GM23338 (cell line): Measurements from ENCODE around the gene PEAR1. TPM values are rescaled to one million over a fixed set of nuclear protein-coding genes. Genes with fewer than 3 reads are reported as not detected.

Source experiments
- ATAC-seq: fragments of 200-7000 bp; cut with Tn5 transposase; 3 replicates; pipeline ENCODE4 v1.9.1; 2020
- DNase-seq: peaks from one replicate; pipeline ENCODE4 v3.0.0-alpha.2; 2015; ENCODE audit warnings: low spot score
- H2AFZ ChIP-seq: fragments of 200-600 bp; sonication (generic); 2 replicates; pipeline ENCODE4 v1.8.0; 2016; ENCODE audit warnings: antibody characterized with exemption, mild to moderate bottlenecking, moderate library complexity
- H3F3A ChIP-seq: fragments of 200-600 bp; sonication (generic); replicated peaks from 2 replicates; pipeline ENCODE4 v1.8.0; 2017; ENCODE audit warnings: antibody characterized with exemption, mixed run types, low read depth
- H3K27ac ChIP-seq: fragments of 200-600 bp; sonication (generic); 2 replicates; pipeline ENCODE4 v1.6.1; 2016; ENCODE audit warnings: low read depth
- H3K27me3 ChIP-seq: fragments of 200-600 bp; sonication (generic); 2 replicates; pipeline ENCODE4 v1.8.0; 2016; ENCODE audit warnings: mild to moderate bottlenecking, mixed run types, moderate library complexity; ENCODE audit not compliant: insufficient read depth
- H3K36me3 ChIP-seq: fragments of 200-600 bp; sonication (generic); 2 replicates; pipeline ENCODE4 v1.8.0; 2016; ENCODE audit warnings: mild to moderate bottlenecking; ENCODE audit not compliant: insufficient read depth
- H3K4me1 ChIP-seq: fragments of 200-600 bp; sonication (generic); 2 replicates; pipeline ENCODE4 v1.8.0; 2016; ENCODE audit warnings: mild to moderate bottlenecking, moderate library complexity; ENCODE audit not compliant: insufficient read depth
- H3K4me2 ChIP-seq: fragments of 200-600 bp; sonication (generic); 2 replicates; pipeline ENCODE4 v1.7.1; 2017; ENCODE audit warnings: mixed run types
- H3K4me3 ChIP-seq: fragments of 200-600 bp; sonication (generic); 2 replicates; pipeline ENCODE4 v1.6.1; 2016; ENCODE audit warnings: mixed run types
- H3K79me2 ChIP-seq: fragments of 200-600 bp; sonication (generic); replicated peaks from 2 replicates; pipeline ENCODE4 v1.8.0; 2017; ENCODE audit warnings: mild to moderate bottlenecking; ENCODE audit not compliant: insufficient read depth
- H3K9me2 ChIP-seq: fragments of 200-600 bp; sonication (generic); 2 replicates; pipeline ENCODE4 v1.8.0; 2017; ENCODE audit not compliant: insufficient read depth
- H4K20me1 ChIP-seq: fragments of 200-600 bp; sonication (generic); replicated peaks from 2 replicates; pipeline ENCODE4 v1.8.0; 2017; ENCODE audit warnings: mild to moderate bottlenecking; ENCODE audit not compliant: insufficient read depth
- H3K27ac Mint-ChIP-seq: 2 replicates; pipeline ENCODE4 v1.8.0; 2020; ENCODE audit warnings: inconsistent platforms, mild to moderate bottlenecking, moderate library complexity, mixed read lengths
- H3K27me3 Mint-ChIP-seq: 3 replicates; pipeline ENCODE4 v1.8.0; 2022; ENCODE audit warnings: low read depth, mild to moderate bottlenecking, moderate library complexity, mixed read lengths, inconsistent platforms; ENCODE audit not compliant: insufficient read depth, poor library complexity
- H3K36me3 Mint-ChIP-seq: 3 replicates; pipeline ENCODE4 v1.8.0; 2021; ENCODE audit warnings: low read depth, mild to moderate bottlenecking, inconsistent platforms, moderate library complexity, mixed read lengths
- H3K4me1 Mint-ChIP-seq: 3 replicates; pipeline ENCODE4 v1.8.0; 2020; ENCODE audit warnings: mild to moderate bottlenecking, inconsistent platforms, mixed read lengths
- H3K4me3 Mint-ChIP-seq: 3 replicates; pipeline ENCODE4 v1.8.0; 2021; ENCODE audit warnings: moderate library complexity, mild to moderate bottlenecking, inconsistent platforms, mixed read lengths
- H3K9me3 Mint-ChIP-seq: 3 replicates; pipeline ENCODE4 v1.8.0; 2020; ENCODE audit warnings: moderate library complexity, mild to moderate bottlenecking, inconsistent platforms, mixed read lengths
- EZH2 ChIP-seq: fragments of 200-600 bp; sonication (generic); IDR thresholded peaks from one replicate; pipeline ENCODE4 v1.8.0; 2017; ENCODE audit warnings: antibody characterized with exemption, mild to moderate bottlenecking, low read depth; ENCODE audit not compliant: unreplicated experiment
- EZH2phosphoT487 ChIP-seq: fragments of 200-600 bp; sonication (generic); IDR thresholded peaks from one replicate; pipeline ENCODE4 v1.8.1; 2018; ENCODE audit warnings: antibody characterized with exemption; ENCODE audit not compliant: unreplicated experiment
- JUNB ChIP-seq: IDR thresholded peaks from one replicate; pipeline ENCODE4 v1.6.1; 2016; ENCODE audit warnings: antibody characterized with exemption; ENCODE audit not compliant: unreplicated experiment
- ZNF331 ChIP-seq: fragments of 250-450 bp; sonication (Bioruptor Pico); IDR thresholded peaks from 2 replicates; pipeline ENCODE4 v1.5.0; 2020; ENCODE audit warnings: low read depth, mild to moderate bottlenecking, moderate library complexity
- polyA plus RNA-seq: library from polyadenylated mRNA; unstranded; fragments of >200 nt; fragmentation: Nextera tagmentation; extraction: Ambion mirVana; gene quantifications from 2 replicates; pipeline ENCODE4 v1.2.1, GENCODE V29; 2016
- total RNA-seq: library from RNA; depleted of rRNA; stranded (reverse); fragments of >200 nt; shearing (Covaris generic); gene quantifications from 2 replicates; pipeline ENCODE4 v1.2.3, GENCODE V29; 2014
- TF ChIP-seq, protein P1 (sequence below): fragments of 250-450 bp; sonication (Bioruptor Pico); IDR thresholded peaks from 2 replicates; pipeline ENCODE4 v1.5.0; 2020; ENCODE audit warnings: mild to moderate bottlenecking, moderate library complexity
- TF ChIP-seq, protein P2 (sequence below), 2 experiments: fragments of 200-600 bp in 1 of 2; sonication (generic) in 1 of 2; conservative IDR thresholded peaks; 2 replicates each; pipeline versions ENCODE4 v1.5.1 to v1.6.1; 2016 to 2017; ENCODE audit warnings: antibody characterized with exemption in 2 of 2, low read depth in 2 of 2, mild to moderate bottlenecking in 2 of 2, moderate library complexity in 1 of 2

The PEAR1 gene
- total and polyA plus RNA-seq, 2 experiments from 2014 or later: 0.28 to 0.47 TPM

DNA sequence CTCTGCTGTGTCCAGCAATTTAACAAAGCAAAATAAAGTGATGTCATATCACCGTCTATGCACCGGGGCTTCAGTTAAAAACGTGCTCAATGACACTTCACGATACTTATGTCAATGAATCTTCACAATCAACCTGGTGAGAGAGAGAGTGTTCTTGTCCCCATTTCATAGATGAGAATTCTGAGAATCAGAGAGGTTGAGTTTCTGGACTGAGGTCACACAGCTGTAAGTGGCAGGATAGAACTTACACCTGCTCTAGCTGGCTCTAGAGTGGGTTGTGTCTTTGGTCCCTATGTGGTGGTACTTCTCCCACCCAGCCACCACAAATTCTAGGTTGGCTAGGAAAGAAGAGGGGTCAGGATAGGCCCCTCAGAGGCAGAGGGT, 27.7 kb upstream of the PEAR1 start (continued):
- TF ChIP-seq, protein P1, sequence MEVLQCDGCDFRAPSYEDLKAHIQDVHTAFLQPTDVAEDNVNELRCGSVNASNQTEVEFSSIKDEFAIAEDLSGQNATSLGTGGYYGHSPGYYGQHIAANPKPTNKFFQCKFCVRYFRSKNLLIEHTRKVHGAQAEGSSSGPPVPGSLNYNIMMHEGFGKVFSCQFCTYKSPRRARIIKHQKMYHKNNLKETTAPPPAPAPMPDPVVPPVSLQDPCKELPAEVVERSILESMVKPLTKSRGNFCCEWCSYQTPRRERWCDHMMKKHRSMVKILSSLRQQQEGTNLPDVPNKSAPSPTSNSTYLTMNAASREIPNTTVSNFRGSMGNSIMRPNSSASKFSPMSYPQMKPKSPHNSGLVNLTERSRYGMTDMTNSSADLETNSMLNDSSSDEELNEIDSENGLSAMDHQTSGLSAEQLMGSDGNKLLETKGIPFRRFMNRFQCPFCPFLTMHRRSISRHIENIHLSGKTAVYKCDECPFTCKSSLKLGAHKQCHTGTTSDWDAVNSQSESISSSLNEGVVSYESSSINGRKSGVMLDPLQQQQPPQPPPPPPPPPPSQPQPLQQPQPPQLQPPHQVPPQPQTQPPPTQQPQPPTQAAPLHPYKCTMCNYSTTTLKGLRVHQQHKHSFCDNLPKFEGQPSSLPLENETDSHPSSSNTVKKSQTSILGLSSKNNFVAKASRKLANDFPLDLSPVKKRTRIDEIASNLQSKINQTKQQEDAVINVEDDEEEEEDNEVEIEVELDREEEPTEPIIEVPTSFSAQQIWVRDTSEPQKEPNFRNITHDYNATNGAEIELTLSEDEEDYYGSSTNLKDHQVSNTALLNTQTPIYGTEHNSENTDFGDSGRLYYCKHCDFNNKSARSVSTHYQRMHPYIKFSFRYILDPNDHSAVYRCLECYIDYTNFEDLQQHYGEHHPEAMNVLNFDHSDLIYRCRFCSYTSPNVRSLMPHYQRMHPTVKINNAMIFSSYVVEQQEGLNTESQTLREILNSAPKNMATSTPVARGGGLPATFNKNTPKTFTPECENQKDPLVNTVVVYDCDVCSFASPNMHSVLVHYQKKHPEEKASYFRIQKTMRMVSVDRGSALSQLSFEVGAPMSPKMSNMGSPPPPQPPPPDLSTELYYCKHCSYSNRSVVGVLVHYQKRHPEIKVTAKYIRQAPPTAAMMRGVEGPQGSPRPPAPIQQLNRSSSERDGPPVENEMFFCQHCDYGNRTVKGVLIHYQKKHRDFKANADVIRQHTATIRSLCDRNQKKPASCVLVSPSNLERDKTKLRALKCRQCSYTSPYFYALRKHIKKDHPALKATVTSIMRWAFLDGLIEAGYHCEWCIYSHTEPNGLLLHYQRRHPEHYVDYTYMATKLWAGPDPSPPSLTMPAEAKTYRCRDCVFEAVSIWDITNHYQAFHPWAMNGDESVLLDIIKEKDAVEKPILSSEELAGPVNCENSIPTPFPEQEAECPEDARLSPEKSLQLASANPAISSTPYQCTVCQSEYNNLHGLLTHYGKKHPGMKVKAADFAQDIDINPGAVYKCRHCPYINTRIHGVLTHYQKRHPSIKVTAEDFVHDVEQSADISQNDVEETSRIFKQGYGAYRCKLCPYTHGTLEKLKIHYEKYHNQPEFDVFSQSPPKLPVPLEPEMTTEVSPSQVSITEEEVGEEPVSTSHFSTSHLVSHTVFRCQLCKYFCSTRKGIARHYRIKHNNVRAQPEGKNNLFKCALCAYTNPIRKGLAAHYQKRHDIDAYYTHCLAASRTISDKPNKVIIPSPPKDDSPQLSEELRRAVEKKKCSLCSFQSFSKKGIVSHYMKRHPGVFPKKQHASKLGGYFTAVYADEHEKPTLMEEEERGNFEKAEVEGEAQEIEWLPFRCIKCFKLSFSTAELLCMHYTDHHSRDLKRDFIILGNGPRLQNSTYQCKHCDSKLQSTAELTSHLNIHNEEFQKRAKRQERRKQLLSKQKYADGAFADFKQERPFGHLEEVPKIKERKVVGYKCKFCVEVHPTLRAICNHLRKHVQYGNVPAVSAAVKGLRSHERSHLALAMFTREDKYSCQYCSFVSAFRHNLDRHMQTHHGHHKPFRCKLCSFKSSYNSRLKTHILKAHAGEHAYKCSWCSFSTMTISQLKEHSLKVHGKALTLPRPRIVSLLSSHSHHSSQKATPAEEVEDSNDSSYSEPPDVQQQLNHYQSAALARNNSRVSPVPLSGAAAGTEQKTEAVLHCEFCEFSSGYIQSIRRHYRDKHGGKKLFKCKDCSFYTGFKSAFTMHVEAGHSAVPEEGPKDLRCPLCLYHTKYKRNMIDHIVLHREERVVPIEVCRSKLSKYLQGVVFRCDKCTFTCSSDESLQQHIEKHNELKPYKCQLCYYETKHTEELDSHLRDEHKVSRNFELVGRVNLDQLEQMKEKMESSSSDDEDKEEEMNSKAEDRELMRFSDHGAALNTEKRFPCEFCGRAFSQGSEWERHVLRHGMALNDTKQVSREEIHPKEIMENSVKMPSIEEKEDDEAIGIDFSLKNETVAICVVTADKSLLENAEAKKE (CRISPR knock-in tag): no peak
- TF ChIP-seq JUNB: no peak

DNA sequence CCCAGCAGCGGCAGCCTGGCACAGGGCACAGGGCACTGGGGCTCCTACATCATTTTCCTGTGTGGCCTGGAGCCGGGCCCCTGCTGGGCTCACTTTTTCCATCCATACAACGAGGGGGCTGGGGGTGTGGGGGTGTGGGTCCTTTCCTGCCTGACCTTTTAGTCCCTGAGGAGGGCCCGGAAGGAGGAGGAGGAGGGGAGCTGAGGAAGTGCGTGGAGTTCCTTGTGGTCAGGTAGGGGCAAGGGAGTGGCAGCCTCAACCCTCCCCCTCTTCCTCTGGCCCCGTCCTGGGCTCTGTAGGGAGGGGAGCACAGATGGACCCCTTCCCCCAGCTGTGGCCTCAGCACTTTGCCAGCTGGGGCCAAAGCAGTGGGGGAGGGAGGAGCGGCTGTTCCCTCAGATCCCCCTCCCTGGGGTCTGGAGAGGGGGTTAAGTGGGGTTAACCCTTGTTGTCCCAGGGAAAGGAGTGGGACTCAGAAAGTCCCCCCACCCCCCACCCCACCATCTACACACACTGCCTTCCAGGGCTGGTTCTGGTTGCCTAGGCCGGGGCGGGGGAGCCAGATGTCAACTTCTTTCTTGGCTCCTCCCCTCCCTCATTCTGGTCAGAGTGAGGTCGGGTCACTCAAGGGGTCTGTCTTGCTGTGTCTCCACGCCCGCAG, 27.1 kb upstream of the PEAR1 start:
- H3K4me2 ChIP-seq: peak overlapping the region; percentile 57; the same call in 1 of the 2 replicates
- H3K27ac ChIP-seq: no peak overlapping the region
- DNase-seq: no peak
- H3K4me1 Mint-ChIP-seq: peaks cover 25% of the 10 kb centered on the region
- no peaks in the 10 kb centered on the region for H3K36me3 ChIP-seq
- H3K4me3 ChIP-seq: no peak overlapping the region
- peaks cover 5% of the 10 kb centered on the region; the same call in 1 of the 2 replicates for H4K20me1 ChIP-seq
- no peak overlapping the region for H3K27ac Mint-ChIP-seq
- H3K27me3 Mint-ChIP-seq: peaks cover 47% of the 10 kb centered on the region
- H3K4me3 Mint-ChIP-seq: no peak overlapping the region; the same call in 2 of the 3 replicates
- no peaks in the 10 kb centered on the region for H3K9me2 ChIP-seq
- ATAC-seq: peak; percentile 50
- H3K4me1 ChIP-seq: peaks cover 9% of the 10 kb centered on the region; the same call in 1 of the 2 replicates
- H3K79me2 ChIP-seq: no peaks in the 10 kb centered on the region
- no peak overlapping the region for H2AFZ ChIP-seq
- no peaks in the 10 kb centered on the region for H3K36me3 Mint-ChIP-seq
- peaks cover 58% of the 10 kb centered on the region for H3K27me3 ChIP-seq
- H3F3A ChIP-seq: no peaks in the 10 kb centered on the region
- H3K9me3 Mint-ChIP-seq: peaks cover 3% of the 10 kb centered on the region; the same call in 1 of the 3 replicates
- TF ChIP-seq, protein P2, sequence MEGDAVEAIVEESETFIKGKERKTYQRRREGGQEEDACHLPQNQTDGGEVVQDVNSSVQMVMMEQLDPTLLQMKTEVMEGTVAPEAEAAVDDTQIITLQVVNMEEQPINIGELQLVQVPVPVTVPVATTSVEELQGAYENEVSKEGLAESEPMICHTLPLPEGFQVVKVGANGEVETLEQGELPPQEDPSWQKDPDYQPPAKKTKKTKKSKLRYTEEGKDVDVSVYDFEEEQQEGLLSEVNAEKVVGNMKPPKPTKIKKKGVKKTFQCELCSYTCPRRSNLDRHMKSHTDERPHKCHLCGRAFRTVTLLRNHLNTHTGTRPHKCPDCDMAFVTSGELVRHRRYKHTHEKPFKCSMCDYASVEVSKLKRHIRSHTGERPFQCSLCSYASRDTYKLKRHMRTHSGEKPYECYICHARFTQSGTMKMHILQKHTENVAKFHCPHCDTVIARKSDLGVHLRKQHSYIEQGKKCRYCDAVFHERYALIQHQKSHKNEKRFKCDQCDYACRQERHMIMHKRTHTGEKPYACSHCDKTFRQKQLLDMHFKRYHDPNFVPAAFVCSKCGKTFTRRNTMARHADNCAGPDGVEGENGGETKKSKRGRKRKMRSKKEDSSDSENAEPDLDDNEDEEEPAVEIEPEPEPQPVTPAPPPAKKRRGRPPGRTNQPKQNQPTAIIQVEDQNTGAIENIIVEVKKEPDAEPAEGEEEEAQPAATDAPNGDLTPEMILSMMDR (conservative IDR thresholded peaks at IDR 0.05; ENCODE audit: low read depth in 2 of 2): no peak
- TF ChIP-seq ZNF331 (CRISPR knock-in tag) (no peak), EZH2 (no peak), EZH2phosphoT487 (no peak)
- TF ChIP-seq, protein P1 (CRISPR knock-in tag): no peak
